Pulmonary artery endothelial cell (primary cell): Measurements from ENCODE around the gene CPLX1. TPM values are rescaled to one million over a fixed set of nuclear protein-coding genes. Genes with fewer than 3 reads are reported as not detected.

Experiments
- DNase-seq: peaks from one replicate; pipeline ENCODE4 v3.0.0-alpha.2; 2011; ENCODE audit warnings: low read depth, low spot score
- total RNA-seq: library from RNA; depleted of rRNA; stranded (reverse); fragments of >200 nt; gene quantifications from 2 replicates; pipeline ENCODE4 v1.2.3, GENCODE V29; 2014

CPLX1 gene
- 0.13 and 0.14 TPM in 2 replicates for total RNA-seq

GRCh38 chr4:825971-826330 lies at the start of gene CPLX1:
Gene CPLX1 (minus strand): TSS chr4:826129. CDS start chr4:824522, 1,607 bp downstream.
- no peak for DNase-seq

- no peak for DNase-seq
Measured at GRCh38 chr4:874971-875817, 49.3 kb upstream of the CPLX1 start.

- no peak for DNase-seq
Measured at GRCh38 chr4:874056-874455, 48.1 kb upstream of the CPLX1 start.

GRCh38 chr4:872241-872981 lies 46.5 kb upstream of the CPLX1 start:
- no peak for DNase-seq

GRCh38 chr4:871484-871883 lies 45.6 kb upstream of the CPLX1 start:
- DNase-seq: no peak

- no peak for DNase-seq
Measured at GRCh38 chr4:870951-871350, 45.0 kb upstream of the CPLX1 start.

- no peak for DNase-seq
Measured at GRCh38 chr4:869776-870175, 43.8 kb upstream of the CPLX1 start.

GRCh38 chr4:868421-868820 lies 42.5 kb upstream of the CPLX1 start:
- no peak for DNase-seq

GRCh38 chr4:867526-868250 lies 41.8 kb upstream of the CPLX1 start:
- no peak for DNase-seq

- no peak for DNase-seq
Measured at GRCh38 chr4:866761-867390, 40.9 kb upstream of the CPLX1 start.

GRCh38 chr4:866068-866760 lies 40.3 kb upstream of the CPLX1 start:
- no peak for DNase-seq

- no peak for DNase-seq
Measured at GRCh38 chr4:865572-865971, 39.6 kb upstream of the CPLX1 start.

- DNase-seq: no peak
Measured at GRCh38 chr4:865121-865465, 39.2 kb upstream of the CPLX1 start.

GRCh38 chr4:864456-865120 lies 38.7 kb upstream of the CPLX1 start:
- no peak for DNase-seq

GRCh38 chr4:860561-860960 lies 34.6 kb upstream of the CPLX1 start:
- no peak for DNase-seq

GRCh38 chr4:859496-859895 lies 33.6 kb upstream of the CPLX1 start:
- no peak for DNase-seq

- DNase-seq: no peak
Measured at GRCh38 chr4:858831-859451, 33.0 kb upstream of the CPLX1 start.

GRCh38 chr4:858041-858481 lies 32.1 kb upstream of the CPLX1 start:
- DNase-seq: no peak

- DNase-seq: no peak
Measured at GRCh38 chr4:857461-857860, 31.5 kb upstream of the CPLX1 start.
